Stimulated activated CD8-positive, alpha-beta memory T cell treated with anti-CD3 and anti-CD28 coated beads, Interleukin-15, amount 100 ng/mL, for 24 hours (primary cell): Measurements from ENCODE around the gene PJA2.

Source experiments
- DNase-seq: peaks from one replicate; pipeline ENCODE4 v3.0.0-alpha.2; 2020; ENCODE audit warnings: low read depth

PJA2 gene

GRCh38 chr5:109350537-109351270 is 59.1 kb downstream of the PJA2 start:
- DNase-seq, result no peak

DNA sequence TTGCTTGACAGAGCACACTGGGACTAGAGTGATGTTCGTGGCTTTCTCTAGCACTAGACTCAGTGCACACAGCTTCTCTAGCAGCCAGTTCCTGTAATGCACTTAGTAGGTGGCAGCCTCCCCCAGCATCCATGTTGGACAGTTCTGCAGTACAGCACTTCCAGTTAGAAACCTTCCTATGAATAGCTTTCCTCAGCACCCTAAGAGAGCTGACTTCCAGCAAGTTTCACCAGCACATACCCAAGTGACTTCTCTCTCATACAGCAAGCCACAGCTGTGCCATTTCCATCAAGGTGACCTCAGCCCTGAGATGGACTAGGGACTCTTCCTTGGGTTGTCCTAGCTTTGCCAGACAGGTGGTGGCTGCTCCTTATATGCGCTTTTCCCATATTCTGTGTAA is 60.4 kb downstream of the PJA2 start:
- DNase-seq, result no peak

- no peak for DNase-seq
These were observed 62.4 kb downstream of the PJA2 start for GRCh38 chr5:109347252-109347888.

DNA sequence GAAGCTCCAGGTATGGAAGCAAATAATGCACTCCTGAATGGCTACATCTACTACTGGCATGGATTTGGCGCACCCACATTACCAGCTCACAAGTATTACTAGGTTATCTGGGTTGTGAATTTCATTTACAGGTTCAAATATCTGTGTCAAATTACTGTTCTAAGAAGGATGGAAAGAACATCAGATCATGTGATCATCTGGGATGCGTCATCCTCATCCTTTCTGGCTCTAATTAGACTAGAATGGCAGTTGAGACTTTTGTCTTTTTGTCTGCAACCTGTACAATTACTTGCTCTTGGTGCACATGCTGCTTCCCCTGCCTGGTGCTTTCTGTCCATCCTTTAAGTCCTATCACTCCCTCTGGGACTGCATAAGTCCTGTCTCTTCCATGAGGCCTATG is 64.1 kb downstream of the PJA2 start:
- no peak for DNase-seq

GRCh38 chr5:109340351-109340750 is 69.4 kb downstream of the PJA2 start:
- DNase-seq, result no peak

DNA sequence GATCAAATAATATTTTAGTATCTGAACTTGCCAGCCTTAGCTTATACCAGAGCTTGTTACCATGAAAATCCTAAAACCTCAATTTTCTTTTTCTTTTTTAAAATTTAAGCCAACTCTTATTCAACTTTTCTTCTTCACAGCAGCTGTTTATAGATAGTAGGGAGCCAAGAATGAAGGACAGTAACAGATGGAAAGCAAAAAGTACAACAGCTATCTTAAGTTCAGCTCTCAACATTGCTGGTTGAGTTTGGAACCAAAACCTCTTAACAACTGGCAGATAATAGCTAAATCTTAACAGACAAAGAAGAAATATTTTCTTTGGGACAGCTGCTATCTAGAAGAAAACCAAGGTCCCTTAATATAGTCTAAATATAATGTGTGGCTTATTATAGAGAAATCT is 74.7 kb downstream of the PJA2 start:
- DNase-seq, result no peak

- DNase-seq, result no peak
These were observed 75.7 kb downstream of the PJA2 start for GRCh38 chr5:109334056-109334455.

DNA sequence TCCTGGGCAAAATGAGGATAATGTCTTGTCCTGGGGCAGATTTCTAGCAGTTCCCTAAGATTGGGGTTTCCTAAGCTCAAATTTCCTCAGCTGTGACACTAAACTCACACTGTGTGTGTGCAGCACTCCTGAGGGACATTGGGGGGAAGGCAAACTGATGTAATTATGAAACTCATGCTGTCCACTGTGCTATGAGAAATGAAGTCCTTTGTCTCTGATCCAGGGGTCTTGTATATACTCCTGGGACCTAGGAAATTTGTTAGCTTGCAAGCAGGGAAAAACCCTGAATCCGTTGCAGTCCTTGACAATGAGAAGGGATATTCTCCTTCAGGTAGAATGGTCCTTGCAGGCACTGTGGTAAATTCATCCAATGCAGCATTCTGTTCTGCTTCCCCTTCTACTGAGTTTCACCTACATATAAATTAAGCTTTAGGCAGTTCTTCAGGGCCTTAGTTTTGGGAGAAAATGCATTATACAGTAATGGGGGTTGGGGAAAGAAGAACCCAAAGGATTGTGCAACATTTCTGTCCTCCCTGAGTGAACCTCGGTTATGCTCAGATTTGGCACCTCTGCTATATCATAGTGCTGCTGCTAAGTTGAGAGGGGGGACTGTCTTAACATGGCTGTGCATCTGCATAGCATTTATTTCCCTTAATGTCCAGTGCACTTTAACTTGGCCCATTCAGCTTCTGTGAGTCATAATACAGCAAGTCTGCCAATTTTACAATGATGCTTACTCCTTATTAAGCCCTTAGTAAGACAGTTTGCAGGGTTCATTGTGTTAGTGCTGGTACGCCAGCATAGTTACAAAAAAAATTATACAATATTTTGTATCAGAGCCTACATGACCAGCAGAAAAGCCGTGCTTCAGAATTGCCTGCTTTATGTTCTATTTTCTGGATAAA is 80.2 kb downstream of the PJA2 start:
- no peak for DNase-seq

DNA sequence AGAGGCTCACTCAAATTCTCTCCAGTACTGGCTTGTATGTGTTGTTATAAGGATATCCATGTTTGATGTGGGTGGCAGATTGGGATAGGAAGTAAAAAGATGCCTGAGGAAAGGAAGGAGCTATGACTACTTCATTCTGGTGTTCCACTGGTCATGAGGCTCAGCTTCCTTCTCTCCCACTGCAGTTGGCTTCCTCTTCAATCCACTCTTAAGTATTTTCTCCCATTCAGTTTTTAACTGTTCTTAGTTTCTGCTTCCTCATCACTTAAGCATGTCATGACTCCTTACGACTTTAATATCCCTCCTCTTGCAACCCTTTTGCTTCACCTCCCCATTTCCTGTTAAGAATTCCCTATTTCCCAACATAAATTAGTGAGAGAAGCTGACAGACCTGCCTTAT is 81.1 kb downstream of the PJA2 start:
- no peak for DNase-seq

GRCh38 chr5:109327570-109327969 is 82.2 kb downstream of the PJA2 start:
- no peak for DNase-seq

- no peak for DNase-seq
These were observed 82.9 kb downstream of the PJA2 start for GRCh38 chr5:109326919-109327318.

GRCh38 chr5:109325456-109325855 is 84.3 kb downstream of the PJA2 start:
- DNase-seq, result no peak

- DNase-seq, result no peak
These were observed 84.8 kb downstream of the PJA2 start for GRCh38 chr5:109324931-109325330.

- no peak for DNase-seq
These were observed 85.4 kb downstream of the PJA2 start for GRCh38 chr5:109324351-109324750.

GRCh38 chr5:109322694-109323093 is 87.1 kb downstream of the PJA2 start:
- DNase-seq, result no peak

DNA sequence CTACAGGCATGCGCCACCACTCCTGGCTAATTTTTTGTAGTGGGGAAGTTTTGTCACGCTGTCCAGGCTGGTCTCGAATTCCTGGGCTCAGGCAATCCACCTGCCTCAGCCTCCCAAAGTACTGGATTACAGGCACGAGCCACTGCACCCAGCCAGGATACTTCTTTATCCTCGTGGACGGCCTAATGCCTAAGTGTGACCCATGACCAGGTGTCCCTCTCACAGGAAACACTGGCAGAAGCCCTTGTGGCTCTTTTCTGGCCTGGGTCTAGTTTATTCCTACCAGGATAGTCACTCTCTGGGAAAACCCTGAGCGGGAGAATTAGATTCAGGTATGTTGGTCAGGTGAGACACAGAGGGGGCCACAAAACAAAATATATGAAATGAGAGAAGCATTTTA is 90.4 kb downstream of the PJA2 start:
- DNase-seq, result no peak

- no peak for DNase-seq
These were observed 91.2 kb downstream of the PJA2 start for GRCh38 chr5:109318455-109319108.

DNA sequence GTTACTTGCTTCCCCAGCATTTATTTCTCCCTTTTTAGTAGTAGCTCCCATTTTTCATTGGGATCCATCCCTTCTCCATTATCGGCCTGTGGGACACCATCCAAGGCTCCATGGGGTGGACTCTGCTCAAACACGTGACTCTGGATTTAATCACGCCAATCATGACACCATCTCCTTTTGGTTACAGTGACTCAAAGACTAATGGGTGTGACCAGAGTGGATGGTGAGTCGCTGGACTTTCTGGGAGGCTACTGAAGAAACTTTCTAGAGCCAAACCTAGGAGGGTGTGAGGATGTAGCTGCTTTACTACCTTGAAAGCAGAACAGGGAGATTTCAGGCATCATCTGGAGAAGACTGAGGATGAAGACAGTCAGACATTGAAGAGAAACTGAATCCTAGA is 93.1 kb downstream of the PJA2 start:
- no peak for DNase-seq

GRCh38 chr5:109315245-109315644 is 94.5 kb downstream of the PJA2 start:
- no peak for DNase-seq

DNA sequence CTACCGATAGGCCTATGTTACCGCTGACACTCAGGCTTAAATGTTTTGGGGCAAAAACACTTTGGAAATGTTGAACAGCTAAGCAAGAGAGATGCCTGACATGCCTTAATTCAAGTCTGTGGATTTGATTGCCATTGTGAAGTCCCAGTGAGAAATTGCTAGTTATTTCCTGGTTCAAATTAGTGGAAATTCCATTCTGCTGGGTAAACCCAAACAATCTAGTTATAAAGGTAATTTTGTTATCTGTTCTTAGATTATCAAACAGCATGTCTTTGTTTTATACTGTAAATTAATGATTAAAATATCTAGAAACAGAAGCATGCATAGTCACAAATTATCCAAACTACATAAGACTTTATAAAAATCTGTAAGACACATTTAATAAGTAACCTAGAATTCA is 96.6 kb downstream of the PJA2 start:
- no peak for DNase-seq

- no peak for DNase-seq
These were observed 97.1 kb downstream of the PJA2 start for GRCh38 chr5:109312695-109313094.

DNA sequence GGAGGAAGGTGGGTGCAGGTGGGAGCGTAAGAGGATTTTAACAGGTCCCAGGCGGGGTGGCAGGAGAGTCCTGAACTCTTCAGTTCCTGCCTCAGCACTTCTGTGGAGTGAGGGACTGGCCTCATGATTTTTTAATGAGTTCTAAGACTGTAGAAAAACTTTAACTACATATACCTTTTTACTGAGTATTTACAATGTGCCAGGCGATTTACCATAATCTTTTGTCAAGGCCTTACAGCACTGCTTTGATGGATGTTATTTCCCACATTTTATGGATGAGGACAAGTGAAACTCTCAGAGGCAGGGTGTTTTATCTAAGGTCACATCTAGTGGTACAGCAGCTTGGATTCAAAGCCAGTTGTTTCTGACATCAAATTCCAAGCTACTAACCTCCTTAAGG is 99.5 kb downstream of the PJA2 start:
- DNase-seq, result no peak
